Activated CD4-positive, alpha-beta T cell treated with anti-CD3 and anti-CD28 coated beads, Interleukin-2, Interleukin-6, amounts not matched to agents 100 ng/mL and 50 ng/mL, durations not matched to agents 16 hours and 8 hours (primary cell): ENCODE data around the gene SLAMF1.
"Not testable (repeated sequence)": the region's sequence is repeated elsewhere in the genome, so short reads cannot be mapped to it uniquely, and the experiment has no call there.

Experiments
- DNase-seq: peaks from one replicate; pipeline ENCODE4 v3.0.0-alpha.2; 2020

SLAMF1 gene

GRCh38 chr1:160664573-160665051 lies 17.8 kb upstream of the SLAMF1 start:
- DNase-seq: peak; percentile 72

- DNase-seq: peak; percentile 50
Measured at GRCh38 chr1:160662910-160663309, 16.1 kb upstream of the SLAMF1 start.

GRCh38 chr1:160659566-160659965 lies 12.7 kb upstream of the SLAMF1 start:
- no peak for DNase-seq

GRCh38 chr1:160658814-160659193 lies 12.0 kb upstream of the SLAMF1 start:
- DNase-seq: no peak

GRCh38 chr1:160658162-160658813 lies 11.4 kb upstream of the SLAMF1 start:
- no peak for DNase-seq

GRCh38 chr1:160657250-160657781 lies 10.5 kb upstream of the SLAMF1 start:
- DNase-seq: no peak

GRCh38 chr1:160656737-160657136 lies 9.9 kb upstream of the SLAMF1 start:
- DNase-seq: no peak

GRCh38 chr1:160653620-160654016 lies 6.8 kb upstream of the SLAMF1 start:
- DNase-seq: no peak

GRCh38 chr1:160652924-160653619 lies 6.2 kb upstream of the SLAMF1 start:
- no peak for DNase-seq

- DNase-seq: not testable (repeated sequence)
Measured at GRCh38 chr1:160652065-160652641, 5.3 kb upstream of the SLAMF1 start.

- DNase-seq: no peak
Measured at GRCh38 chr1:160651433-160652064, 4.7 kb upstream of the SLAMF1 start.

GRCh38 chr1:160647329-160647720 lies 481 bp upstream of the SLAMF1 start:
- DNase-seq: no peak

GRCh38 chr1:160646180-160646579 lies 664 bp downstream of the SLAMF1 start:
- no peak for DNase-seq

GRCh38 chr1:160645386-160646130 lies 1.3 kb downstream of the SLAMF1 start:
- no peak for DNase-seq

GRCh38 chr1:160644399-160644798 lies 2.4 kb downstream of the SLAMF1 start:
- no peak for DNase-seq

GRCh38 chr1:160643138-160643537 lies 3.7 kb downstream of the SLAMF1 start:
- DNase-seq: no peak

GRCh38 chr1:160642281-160642644 lies 4.6 kb downstream of the SLAMF1 start:
- no peak for DNase-seq

GRCh38 chr1:160641323-160642280 lies 5.2 kb downstream of the SLAMF1 start:
- no peak for DNase-seq

GRCh38 chr1:160640359-160641123 lies 6.3 kb downstream of the SLAMF1 start:
- peak; percentile 81 for DNase-seq

GRCh38 chr1:160639652-160640051 lies 7.2 kb downstream of the SLAMF1 start:
- DNase-seq: no peak

- DNase-seq: no peak
Measured at GRCh38 chr1:160638926-160639325, 7.9 kb downstream of the SLAMF1 start.
